Left ventricle myocardium inferior (tissue), 1 donor: ENCODE measurements around the gene ZNF844. TPM values are rescaled to one million over a fixed set of nuclear protein-coding genes. Genes with fewer than 3 reads are reported as not detected.
A peak's percentile ranks its signal among the peaks of the same experiment; 100 is the strongest.

Source experiments
- DNase-seq: peaks from one replicate; pipeline ENCODE4 v3.0.0-alpha.2; 2020
- H3K27ac ChIP-seq: fragments of 200-600 bp; replicated peaks from 2 replicates; pipeline ENCODE4 v1.8.0; 2021
- H3K27me3 ChIP-seq: fragments of 200-600 bp; 2 replicates; pipeline ENCODE4 v1.8.0; 2021; ENCODE audit warnings: low read depth
- H3K36me3 ChIP-seq: fragments of 200-600 bp; 2 replicates; pipeline ENCODE4 v1.8.0; 2021
- H3K4me1 ChIP-seq: fragments of 200-600 bp; 2 replicates; pipeline ENCODE4 v1.8.0; 2021
- H3K4me3 ChIP-seq: fragments of 200-600 bp; 2 replicates; pipeline ENCODE4 v1.8.0; 2021; ENCODE audit warnings: mild to moderate bottlenecking, moderate library complexity
- H3K9me3 ChIP-seq: fragments of 200-600 bp; replicated peaks from 2 replicates; pipeline ENCODE4 v1.8.0; 2021
- CTCF ChIP-seq: fragments of 200-600 bp; IDR thresholded peaks from 2 replicates; pipeline ENCODE4 v1.8.0; 2021; ENCODE audit warnings: antibody characterized with exemption, mild to moderate bottlenecking, borderline replicate concordance
- intact Hi-C: fragments of 100-400 bp; cut with micrococcal nuclease; formaldehyde crosslinking; loops from one replicate; pipeline ENCODE4 v1.11.0; 2022
- total RNA-seq: library from RNA; stranded (reverse); fragmentation: NEBNext Ultra II Directional; extraction: Animal tissue kit (Norgen Biotek cat#: 25700); gene quantifications from one replicate; pipeline ENCODE4 v1.2.1, GENCODE V29; 2021
- donor health status: DM: no; HTN: yes; CAD: no; lungs with severe emphysema.

Gene ZNF844
- total RNA-seq, 1 donor from 2014 or later: 16.4 TPM

- peaks cover 39% of the 10 kb centered on the region for H3K9me3 ChIP-seq
- intact Hi-C loops: no loop called here
- DNase-seq: no peak
- H3K36me3 ChIP-seq: peaks cover 29% of the 10 kb centered on the region
- no peaks in the 10 kb centered on the region for H3K27me3 ChIP-seq
- H3K4me3 ChIP-seq: no peak overlapping the region
- H3K27ac ChIP-seq: no peak overlapping the region
- H3K4me1 ChIP-seq: no peaks in the 10 kb centered on the region
- no peak for TF ChIP-seq CTCF
Observed at GRCh38 chr19:12085074-12085818, 20.7 kb downstream of the ZNF844 start.

- Histone ChIP-seq H3K27me3 (no peaks in the 10 kb centered on the region), H3K4me1 (peaks cover 24% of the 10 kb centered on the region), H3K9me3 (no peaks in the 10 kb centered on the region), H3K4me3 (no peak overlapping the region), H3K27ac (peak overlapping the region; percentile 79), H3K36me3 (no peaks in the 10 kb centered on the region)
- DNase-seq: peak; percentile 57
- intact Hi-C loops: loop anchor here (2.0 kb wide), 1 partner anchor 50 kb away; the partner anchor contains the start of gene ZNF20
- TF ChIP-seq CTCF: peak; percentile 75
Observed at GRCh38 chr19:12090807-12091206, 26.3 kb downstream of the ZNF844 start.

GRCh38 chr19:12092065-12092867 is 27.7 kb downstream of the ZNF844 start:
- no peak for TF ChIP-seq CTCF
- intact Hi-C loops: no loop called here
- H3K27ac ChIP-seq: peak overlapping the region; percentile 79
- H3K27me3 ChIP-seq: no peaks in the 10 kb centered on the region
- H3K4me3 ChIP-seq: peak overlapping the region; percentile 83
- no peaks in the 10 kb centered on the region for H3K9me3 ChIP-seq
- DNase-seq: peak; percentile 88
- H3K4me1 ChIP-seq: peaks cover 24% of the 10 kb centered on the region
- H3K36me3 ChIP-seq: no peaks in the 10 kb centered on the region

GRCh38 chr19:12092956-12093355 is 28.4 kb downstream of the ZNF844 start:
- Histone ChIP-seq H3K4me3 (peak overlapping the region; percentile 83), H3K36me3 (peaks cover 2% of the 10 kb centered on the region), H3K4me1 (peaks cover 24% of the 10 kb centered on the region), H3K27me3 (no peaks in the 10 kb centered on the region), H3K27ac (peak overlapping the region; percentile 79), H3K9me3 (no peaks in the 10 kb centered on the region)
- DNase-seq: no peak
- no peak for TF ChIP-seq CTCF
- intact Hi-C loops: no loop called here

GRCh38 chr19:12093777-12094176 is 29.2 kb downstream of the ZNF844 start:
- H3K9me3 ChIP-seq: no peaks in the 10 kb centered on the region
- H3K27ac ChIP-seq: no peak overlapping the region
- no peak for TF ChIP-seq CTCF
- DNase-seq: no peak
- peaks cover 24% of the 10 kb centered on the region for H3K4me1 ChIP-seq
- H3K4me3 ChIP-seq: no peak overlapping the region
- no peaks in the 10 kb centered on the region for H3K27me3 ChIP-seq
- peaks cover 8% of the 10 kb centered on the region for H3K36me3 ChIP-seq
- intact Hi-C loops: no loop called here
